GM23338 (cell line): ENCODE data around the gene PPARD. TPM values are rescaled to one million over a fixed set of nuclear protein-coding genes. Genes with fewer than 3 reads are reported as not detected.

ENCODE experiments used
- ATAC-seq: fragments of 200-7000 bp; cut with Tn5 transposase; 3 replicates; pipeline ENCODE4 v1.9.1; 2020
- DNase-seq: peaks from one replicate; pipeline ENCODE4 v3.0.0-alpha.2; 2015; ENCODE audit warnings: low spot score
- H2AFZ ChIP-seq: fragments of 200-600 bp; sonication (generic); 2 replicates; pipeline ENCODE4 v1.8.0; 2016; ENCODE audit warnings: antibody characterized with exemption, mild to moderate bottlenecking, moderate library complexity
- H3F3A ChIP-seq: fragments of 200-600 bp; sonication (generic); replicated peaks from 2 replicates; pipeline ENCODE4 v1.8.0; 2017; ENCODE audit warnings: antibody characterized with exemption, mixed run types, low read depth
- H3K27ac ChIP-seq: fragments of 200-600 bp; sonication (generic); 2 replicates; pipeline ENCODE4 v1.6.1; 2016; ENCODE audit warnings: low read depth
- H3K27me3 ChIP-seq: fragments of 200-600 bp; sonication (generic); 2 replicates; pipeline ENCODE4 v1.8.0; 2016; ENCODE audit warnings: mild to moderate bottlenecking, mixed run types, moderate library complexity; ENCODE audit not compliant: insufficient read depth
- H3K36me3 ChIP-seq: fragments of 200-600 bp; sonication (generic); 2 replicates; pipeline ENCODE4 v1.8.0; 2016; ENCODE audit warnings: mild to moderate bottlenecking; ENCODE audit not compliant: insufficient read depth
- H3K4me1 ChIP-seq: fragments of 200-600 bp; sonication (generic); 2 replicates; pipeline ENCODE4 v1.8.0; 2016; ENCODE audit warnings: mild to moderate bottlenecking, moderate library complexity; ENCODE audit not compliant: insufficient read depth
- H3K4me2 ChIP-seq: fragments of 200-600 bp; sonication (generic); 2 replicates; pipeline ENCODE4 v1.7.1; 2017; ENCODE audit warnings: mixed run types
- H3K4me3 ChIP-seq: fragments of 200-600 bp; sonication (generic); 2 replicates; pipeline ENCODE4 v1.6.1; 2016; ENCODE audit warnings: mixed run types
- H3K79me2 ChIP-seq: fragments of 200-600 bp; sonication (generic); replicated peaks from 2 replicates; pipeline ENCODE4 v1.8.0; 2017; ENCODE audit warnings: mild to moderate bottlenecking; ENCODE audit not compliant: insufficient read depth
- H3K9me2 ChIP-seq: fragments of 200-600 bp; sonication (generic); 2 replicates; pipeline ENCODE4 v1.8.0; 2017; ENCODE audit not compliant: insufficient read depth
- H4K20me1 ChIP-seq: fragments of 200-600 bp; sonication (generic); replicated peaks from 2 replicates; pipeline ENCODE4 v1.8.0; 2017; ENCODE audit warnings: mild to moderate bottlenecking; ENCODE audit not compliant: insufficient read depth
- H3K27ac Mint-ChIP-seq: 2 replicates; pipeline ENCODE4 v1.8.0; 2020; ENCODE audit warnings: inconsistent platforms, mild to moderate bottlenecking, moderate library complexity, mixed read lengths
- H3K27me3 Mint-ChIP-seq: 3 replicates; pipeline ENCODE4 v1.8.0; 2022; ENCODE audit warnings: low read depth, mild to moderate bottlenecking, moderate library complexity, mixed read lengths, inconsistent platforms; ENCODE audit not compliant: insufficient read depth, poor library complexity
- H3K36me3 Mint-ChIP-seq: 3 replicates; pipeline ENCODE4 v1.8.0; 2021; ENCODE audit warnings: low read depth, mild to moderate bottlenecking, inconsistent platforms, moderate library complexity, mixed read lengths
- H3K4me1 Mint-ChIP-seq: 3 replicates; pipeline ENCODE4 v1.8.0; 2020; ENCODE audit warnings: mild to moderate bottlenecking, inconsistent platforms, mixed read lengths
- H3K4me3 Mint-ChIP-seq: 3 replicates; pipeline ENCODE4 v1.8.0; 2021; ENCODE audit warnings: moderate library complexity, mild to moderate bottlenecking, inconsistent platforms, mixed read lengths
- H3K9me3 Mint-ChIP-seq: 3 replicates; pipeline ENCODE4 v1.8.0; 2020; ENCODE audit warnings: moderate library complexity, mild to moderate bottlenecking, inconsistent platforms, mixed read lengths
- CTCF ChIP-seq, 2 experiments: fragments of 200-600 bp in 1 of 2; sonication (generic) in 1 of 2; conservative IDR thresholded peaks; 2 replicates each; pipeline versions ENCODE4 v1.5.1 to v1.6.1; 2016 to 2017; ENCODE audit warnings: antibody characterized with exemption in 2 of 2, low read depth in 2 of 2, mild to moderate bottlenecking in 2 of 2, moderate library complexity in 1 of 2
- EZH2phosphoT487 ChIP-seq: fragments of 200-600 bp; sonication (generic); IDR thresholded peaks from one replicate; pipeline ENCODE4 v1.8.1; 2018; ENCODE audit warnings: antibody characterized with exemption; ENCODE audit not compliant: unreplicated experiment
- JUNB ChIP-seq: IDR thresholded peaks from one replicate; pipeline ENCODE4 v1.6.1; 2016; ENCODE audit warnings: antibody characterized with exemption; ENCODE audit not compliant: unreplicated experiment
- POLR2AphosphoS5 ChIP-seq: IDR thresholded peaks from 2 replicates; pipeline ENCODE4 v1.6.1; 2016; ENCODE audit warnings: antibody characterized with exemption, low read depth
- STAT1 ChIP-seq: IDR thresholded peaks from one replicate; pipeline ENCODE4 v1.6.1; 2016; ENCODE audit warnings: antibody characterized with exemption; ENCODE audit not compliant: unreplicated experiment
- ZNF114 ChIP-seq: fragments of 250-450 bp; sonication (Bioruptor Pico); IDR thresholded peaks from 2 replicates; pipeline ENCODE4 v1.5.0; 2020; ENCODE audit warnings: mild to moderate bottlenecking, moderate library complexity
- ZNF331 ChIP-seq: fragments of 250-450 bp; sonication (Bioruptor Pico); IDR thresholded peaks from 2 replicates; pipeline ENCODE4 v1.5.0; 2020; ENCODE audit warnings: low read depth, mild to moderate bottlenecking, moderate library complexity
- polyA plus RNA-seq: library from polyadenylated mRNA; unstranded; fragments of >200 nt; fragmentation: Nextera tagmentation; extraction: Ambion mirVana; gene quantifications from 2 replicates; pipeline ENCODE4 v1.2.1, GENCODE V29; 2016
- total RNA-seq: library from RNA; depleted of rRNA; stranded (reverse); fragments of >200 nt; shearing (Covaris generic); gene quantifications from 2 replicates; pipeline ENCODE4 v1.2.3, GENCODE V29; 2014
- TF ChIP-seq, protein P1 (sequence below): fragments of 250-450 bp; sonication (Bioruptor Pico); IDR thresholded peaks from 2 replicates; pipeline ENCODE4 v1.5.0; 2020; ENCODE audit warnings: mild to moderate bottlenecking, moderate library complexity

Gene PPARD
- total and polyA plus RNA-seq, 2 experiments from 2014 or later = 5.1 to 9.7 TPM

DNA sequence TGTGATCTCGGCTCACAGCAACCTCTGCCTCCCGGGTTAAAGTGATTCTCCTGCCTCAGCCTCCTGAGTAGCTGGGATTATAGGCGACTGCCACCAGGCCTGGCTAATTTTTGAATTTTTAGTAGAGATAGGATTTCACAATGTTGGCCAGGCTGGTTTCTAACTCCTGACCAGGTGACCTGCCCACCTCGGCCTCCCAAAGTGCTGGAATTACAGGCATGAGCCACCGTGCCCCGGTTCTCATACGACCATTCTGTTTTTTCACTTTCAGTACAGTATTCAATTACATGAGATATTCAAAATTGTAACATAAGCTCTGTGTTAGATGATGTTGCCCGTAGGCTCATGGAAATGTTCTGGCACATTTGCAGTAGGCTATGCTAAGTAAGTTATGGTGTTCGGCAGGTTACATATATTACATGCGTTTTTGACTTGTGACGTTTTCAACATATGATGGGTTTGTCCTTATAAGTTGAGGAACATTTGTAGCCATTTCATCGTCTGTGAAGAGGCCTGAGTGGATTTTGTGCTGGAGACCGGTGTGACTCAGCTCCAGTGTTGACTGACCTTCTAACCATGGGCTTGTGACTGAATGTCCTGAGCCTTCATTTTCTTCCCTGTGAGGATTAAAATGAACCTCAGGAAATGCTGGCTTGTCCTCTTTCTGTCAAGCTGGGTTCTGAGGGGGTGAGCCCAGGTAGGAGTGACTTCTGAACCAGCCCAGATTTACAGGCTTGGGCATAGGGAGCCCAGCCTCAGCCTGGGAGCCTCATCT, 12.2 kb downstream of the PPARD start (continued):
- TF ChIP-seq, protein P1, sequence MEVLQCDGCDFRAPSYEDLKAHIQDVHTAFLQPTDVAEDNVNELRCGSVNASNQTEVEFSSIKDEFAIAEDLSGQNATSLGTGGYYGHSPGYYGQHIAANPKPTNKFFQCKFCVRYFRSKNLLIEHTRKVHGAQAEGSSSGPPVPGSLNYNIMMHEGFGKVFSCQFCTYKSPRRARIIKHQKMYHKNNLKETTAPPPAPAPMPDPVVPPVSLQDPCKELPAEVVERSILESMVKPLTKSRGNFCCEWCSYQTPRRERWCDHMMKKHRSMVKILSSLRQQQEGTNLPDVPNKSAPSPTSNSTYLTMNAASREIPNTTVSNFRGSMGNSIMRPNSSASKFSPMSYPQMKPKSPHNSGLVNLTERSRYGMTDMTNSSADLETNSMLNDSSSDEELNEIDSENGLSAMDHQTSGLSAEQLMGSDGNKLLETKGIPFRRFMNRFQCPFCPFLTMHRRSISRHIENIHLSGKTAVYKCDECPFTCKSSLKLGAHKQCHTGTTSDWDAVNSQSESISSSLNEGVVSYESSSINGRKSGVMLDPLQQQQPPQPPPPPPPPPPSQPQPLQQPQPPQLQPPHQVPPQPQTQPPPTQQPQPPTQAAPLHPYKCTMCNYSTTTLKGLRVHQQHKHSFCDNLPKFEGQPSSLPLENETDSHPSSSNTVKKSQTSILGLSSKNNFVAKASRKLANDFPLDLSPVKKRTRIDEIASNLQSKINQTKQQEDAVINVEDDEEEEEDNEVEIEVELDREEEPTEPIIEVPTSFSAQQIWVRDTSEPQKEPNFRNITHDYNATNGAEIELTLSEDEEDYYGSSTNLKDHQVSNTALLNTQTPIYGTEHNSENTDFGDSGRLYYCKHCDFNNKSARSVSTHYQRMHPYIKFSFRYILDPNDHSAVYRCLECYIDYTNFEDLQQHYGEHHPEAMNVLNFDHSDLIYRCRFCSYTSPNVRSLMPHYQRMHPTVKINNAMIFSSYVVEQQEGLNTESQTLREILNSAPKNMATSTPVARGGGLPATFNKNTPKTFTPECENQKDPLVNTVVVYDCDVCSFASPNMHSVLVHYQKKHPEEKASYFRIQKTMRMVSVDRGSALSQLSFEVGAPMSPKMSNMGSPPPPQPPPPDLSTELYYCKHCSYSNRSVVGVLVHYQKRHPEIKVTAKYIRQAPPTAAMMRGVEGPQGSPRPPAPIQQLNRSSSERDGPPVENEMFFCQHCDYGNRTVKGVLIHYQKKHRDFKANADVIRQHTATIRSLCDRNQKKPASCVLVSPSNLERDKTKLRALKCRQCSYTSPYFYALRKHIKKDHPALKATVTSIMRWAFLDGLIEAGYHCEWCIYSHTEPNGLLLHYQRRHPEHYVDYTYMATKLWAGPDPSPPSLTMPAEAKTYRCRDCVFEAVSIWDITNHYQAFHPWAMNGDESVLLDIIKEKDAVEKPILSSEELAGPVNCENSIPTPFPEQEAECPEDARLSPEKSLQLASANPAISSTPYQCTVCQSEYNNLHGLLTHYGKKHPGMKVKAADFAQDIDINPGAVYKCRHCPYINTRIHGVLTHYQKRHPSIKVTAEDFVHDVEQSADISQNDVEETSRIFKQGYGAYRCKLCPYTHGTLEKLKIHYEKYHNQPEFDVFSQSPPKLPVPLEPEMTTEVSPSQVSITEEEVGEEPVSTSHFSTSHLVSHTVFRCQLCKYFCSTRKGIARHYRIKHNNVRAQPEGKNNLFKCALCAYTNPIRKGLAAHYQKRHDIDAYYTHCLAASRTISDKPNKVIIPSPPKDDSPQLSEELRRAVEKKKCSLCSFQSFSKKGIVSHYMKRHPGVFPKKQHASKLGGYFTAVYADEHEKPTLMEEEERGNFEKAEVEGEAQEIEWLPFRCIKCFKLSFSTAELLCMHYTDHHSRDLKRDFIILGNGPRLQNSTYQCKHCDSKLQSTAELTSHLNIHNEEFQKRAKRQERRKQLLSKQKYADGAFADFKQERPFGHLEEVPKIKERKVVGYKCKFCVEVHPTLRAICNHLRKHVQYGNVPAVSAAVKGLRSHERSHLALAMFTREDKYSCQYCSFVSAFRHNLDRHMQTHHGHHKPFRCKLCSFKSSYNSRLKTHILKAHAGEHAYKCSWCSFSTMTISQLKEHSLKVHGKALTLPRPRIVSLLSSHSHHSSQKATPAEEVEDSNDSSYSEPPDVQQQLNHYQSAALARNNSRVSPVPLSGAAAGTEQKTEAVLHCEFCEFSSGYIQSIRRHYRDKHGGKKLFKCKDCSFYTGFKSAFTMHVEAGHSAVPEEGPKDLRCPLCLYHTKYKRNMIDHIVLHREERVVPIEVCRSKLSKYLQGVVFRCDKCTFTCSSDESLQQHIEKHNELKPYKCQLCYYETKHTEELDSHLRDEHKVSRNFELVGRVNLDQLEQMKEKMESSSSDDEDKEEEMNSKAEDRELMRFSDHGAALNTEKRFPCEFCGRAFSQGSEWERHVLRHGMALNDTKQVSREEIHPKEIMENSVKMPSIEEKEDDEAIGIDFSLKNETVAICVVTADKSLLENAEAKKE (CRISPR knock-in tag) = no peak
- TF ChIP-seq STAT1 = no peak

GRCh38 chr6:35356391-35356790, 14.0 kb downstream of the PPARD start:
- H3K27me3 Mint-ChIP-seq = peaks cover 2% of the 10 kb centered on the region
- no peak for ATAC-seq
- no peak for DNase-seq
- no peaks in the 10 kb centered on the region; the same call in 1 of the 2 replicates for H4K20me1 ChIP-seq
- H3K4me1 ChIP-seq = peaks cover 16% of the 10 kb centered on the region
- 0 out of 2 replicates have a peak, but pooled peaks cover 3% of the 10 kb centered on the region for H3K36me3 ChIP-seq
- no peak overlapping the region for H3K4me3 Mint-ChIP-seq
- no peaks in the 10 kb centered on the region for H3K9me3 Mint-ChIP-seq
- no peak overlapping the region for H3K27ac Mint-ChIP-seq
- H3K79me2 ChIP-seq = 0 out of 2 replicates have a peak, but pooled peaks cover 3% of the 10 kb centered on the region
- no peaks in the 10 kb centered on the region for H3K27me3 ChIP-seq
- no peaks in the 10 kb centered on the region for H3K9me2 ChIP-seq
- peaks cover 22% of the 10 kb centered on the region for H3K4me1 Mint-ChIP-seq
- H2AFZ ChIP-seq = no peak overlapping the region
- no peak overlapping the region for H3K4me3 ChIP-seq
- H3K36me3 Mint-ChIP-seq = peaks cover 41% of the 10 kb centered on the region
- H3F3A ChIP-seq = no peaks in the 10 kb centered on the region
- no peak overlapping the region for H3K27ac ChIP-seq
- no peak overlapping the region for H3K4me2 ChIP-seq
- TF ChIP-seq CTCF (conservative IDR thresholded peaks at IDR 0.05; ENCODE audit: low read depth in 2 of 2) (no peak), POLR2AphosphoS5 (no peak), ZNF331 (CRISPR knock-in tag) (no peak), EZH2phosphoT487 (no peak), ZNF114 (CRISPR knock-in tag) (no peak), JUNB (no peak)
